PC-3 (cell line): ENCODE data around the gene PPTC7. TPM values are rescaled to one million over a fixed set of nuclear protein-coding genes. Genes with fewer than 3 reads are reported as not detected.

Source experiments
- ATAC-seq: fragments of 200-7000 bp; cut with Tn5 transposase; 2 replicates; pipeline ENCODE4 v1.9.1; 2020; ENCODE audit warnings: mild to moderate bottlenecking, moderate library complexity
- BruUV-seq: library from RNA; stranded (reverse); fragments of 400-500 nt; replicated peaks from 2 replicates; lab custom pipeline; 2021; lab: Mats Ljungman, UMichigan
- CTCF ChIA-PET: fragments of 300-600 bp; sonication (Branson Sonifier 250); formaldehyde crosslinking; loops from one replicate; lab custom pipeline; 2022; ENCODE audit warnings: antibody characterized with exemption; lab: Charles Lee
- POLR2A ChIA-PET: fragments of 300-600 bp; sonication (Branson Sonifier 250); formaldehyde crosslinking; loops from one replicate; lab custom pipeline; 2022; ENCODE audit warnings: antibody characterized with exemption; ENCODE audit not compliant: unreplicated experiment; lab: Charles Lee
- DNase-seq: peaks from one replicate; pipeline ENCODE4 v3.0.0-alpha.2; 2015
- H2AFZ ChIP-seq: fragments of 300-600 bp; sonication (generic); 2 replicates; pipeline ENCODE4 v1.6.0; 2016; ENCODE audit warnings: antibody characterized with exemption, low read length
- H3F3A ChIP-seq: fragments of 300-600 bp; sonication (generic); one replicate; pipeline ENCODE4 v1.6.0; 2017; ENCODE audit warnings: antibody characterized with exemption, low read length, control low read depth, mild to moderate bottlenecking; ENCODE audit not compliant: unreplicated experiment
- H3K27ac ChIP-seq: fragments of 300-600 bp; sonication (generic); 2 replicates; pipeline ENCODE4 v1.5.1; 2016; ENCODE audit warnings: mild to moderate bottlenecking, low read length
- H3K27me3 ChIP-seq: fragments of 300-600 bp; sonication (generic); 2 replicates; pipeline ENCODE4 v1.6.1; 2016; ENCODE audit warnings: low read length, mixed read lengths
- H3K36me3 ChIP-seq: fragments of 300-600 bp; sonication (generic); 2 replicates; pipeline ENCODE4 v1.6.1; 2016; ENCODE audit warnings: low read depth, mixed run types, low read length, mixed read lengths
- H3K4me1 ChIP-seq: fragments of 300-600 bp; sonication (generic); 2 replicates; pipeline ENCODE4 v1.5.1; 2016; ENCODE audit warnings: low read length; ENCODE audit not compliant: insufficient read depth
- H3K4me2 ChIP-seq: fragments of 300-600 bp; sonication (generic); 2 replicates; pipeline ENCODE4 v1.6.0; 2016; ENCODE audit warnings: low read length
- H3K4me3 ChIP-seq: fragments of 300-600 bp; sonication (generic); 2 replicates; pipeline ENCODE4 v1.5.1; 2016; ENCODE audit warnings: mild to moderate bottlenecking, low read length, mixed read lengths
- H3K79me2 ChIP-seq: fragments of 300-600 bp; sonication (generic); 2 replicates; pipeline ENCODE4 v1.6.1; 2017; ENCODE audit warnings: low read length, mixed read lengths
- H3K9ac ChIP-seq: fragments of 300-600 bp; sonication (generic); 2 replicates; pipeline ENCODE4 v1.6.0; 2016; ENCODE audit warnings: mild to moderate bottlenecking, low read length
- H3K9me2 ChIP-seq: fragments of 300-600 bp; sonication (generic); replicated peaks from 2 replicates; pipeline ENCODE4 v1.6.1; 2016; ENCODE audit warnings: mixed run types, low read length, mixed read lengths
- H3K9me3 ChIP-seq: fragments of 300-600 bp; sonication (generic); 2 replicates; pipeline ENCODE4 v1.6.1; 2016; ENCODE audit warnings: low read length, mixed read lengths
- H4K20me1 ChIP-seq: fragments of 300-600 bp; sonication (generic); 2 replicates; pipeline ENCODE4 v1.6.1; 2016; ENCODE audit warnings: low read length, mixed read lengths
- CTCF ChIP-seq: fragments of 300-600 bp; sonication (generic); conservative IDR thresholded peaks from 2 replicates; pipeline ENCODE4 v1.5.1; 2017; ENCODE audit warnings: antibody characterized with exemption, low read depth, mild to moderate bottlenecking, low read length
- EZH2 ChIP-seq: fragments of 300-600 bp; sonication (generic); IDR thresholded peaks from one replicate; pipeline ENCODE4 v1.6.1; 2017; ENCODE audit warnings: antibody characterized with exemption, mild to moderate bottlenecking, low read length; ENCODE audit not compliant: unreplicated experiment
- EZH2phosphoT487 ChIP-seq: fragments of 300-600 bp; sonication (generic); IDR thresholded peaks from 2 replicates; pipeline ENCODE4 v1.6.1; 2018; ENCODE audit warnings: mild to moderate bottlenecking, antibody characterized with exemption, low read length, borderline replicate concordance
- intact Hi-C: fragments of 100-400 bp; cut with micrococcal nuclease; formaldehyde crosslinking; loops from 2 replicates; pipeline ENCODE4 v1.9.0; 2023
- total RNA-seq: library from RNA; depleted of rRNA; stranded (reverse); fragments of >200 nt; gene quantifications from 2 replicates; pipeline ENCODE4 v1.2.3, GENCODE V29; 2014

PPTC7 gene
- total RNA-seq, 1 experiment from 2014 or later, result 9.0 TPM

DNA sequence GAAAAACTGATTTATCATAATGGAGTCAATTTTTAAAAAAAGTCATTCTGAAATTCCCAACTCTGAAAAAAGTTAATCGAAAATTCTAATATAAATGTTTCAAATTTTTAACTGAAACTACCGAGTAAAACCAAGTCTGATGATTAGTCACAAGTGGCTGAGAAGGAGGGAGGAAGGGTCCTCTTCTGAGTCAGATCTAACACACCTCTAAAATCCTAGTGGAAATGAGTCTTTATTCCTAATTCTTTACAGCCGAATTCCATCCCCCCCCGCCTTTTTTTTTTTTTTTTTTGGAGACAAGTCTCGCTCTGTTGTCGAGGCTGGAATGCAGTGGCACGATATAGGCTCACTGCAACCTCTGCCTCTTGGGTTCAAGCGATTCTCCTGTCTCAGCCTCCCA lies 43.1 kb downstream of the PPTC7 start:
- DNase-seq, result peak; percentile 38
- Histone ChIP-seq H3K4me3 (no peak overlapping the region), H3K79me2 (peaks cover 43% of the 10 kb centered on the region), H3K9ac (no peak overlapping the region), H3F3A (peaks cover 4% of the 10 kb centered on the region), H2AFZ (no peak overlapping the region), H3K4me2 (no peak overlapping the region), H3K36me3 (peaks cover 50% of the 10 kb centered on the region), H3K9me3 (no peaks in the 10 kb centered on the region), H3K27me3 (no peaks in the 10 kb centered on the region), H3K4me1 (peaks cover 11% of the 10 kb centered on the region), H3K27ac (no peak overlapping the region), H4K20me1 (no peaks in the 10 kb centered on the region; the same call in 1 of the 2 replicates), H3K9me2 (no peaks in the 10 kb centered on the region)
- no TSS peak for BruUV-seq
- POLR2A ChIA-PET, result no interaction called here
- no peak for TF ChIP-seq EZH2phosphoT487
- TF ChIP-seq EZH2, result no peak
- TF ChIP-seq CTCF, result no peak
- CTCF ChIA-PET, result no interaction called here
- intact Hi-C loops, result no loop called here
- ATAC-seq, result peak; percentile 54

- CTCF ChIA-PET, result no interaction called here
- no peak overlapping the region for H2AFZ ChIP-seq
- H4K20me1 ChIP-seq, result no peaks in the 10 kb centered on the region; the same call in 1 of the 2 replicates
- no peaks in the 10 kb centered on the region for H3F3A ChIP-seq
- no peak overlapping the region for H3K4me2 ChIP-seq
- ATAC-seq, result peak; percentile 57
- peaks cover 9% of the 10 kb centered on the region for H3K4me1 ChIP-seq
- TF ChIP-seq EZH2phosphoT487, result no peak
- no peak overlapping the region for H3K4me3 ChIP-seq
- no peaks in the 10 kb centered on the region for H3K9me2 ChIP-seq
- H3K9me3 ChIP-seq, result no peaks in the 10 kb centered on the region
- no peak overlapping the region for H3K9ac ChIP-seq
- no peak overlapping the region for H3K27ac ChIP-seq
- H3K36me3 ChIP-seq, result peaks cover 48% of the 10 kb centered on the region
- DNase-seq, result no peak
- POLR2A ChIA-PET, result no interaction called here
- intact Hi-C loops, result no loop called here
- H3K79me2 ChIP-seq, result peaks cover 49% of the 10 kb centered on the region
- BruUV-seq, result no TSS peak
- no peaks in the 10 kb centered on the region for H3K27me3 ChIP-seq
Measured at GRCh38 chr12:110538869-110539622, 44.1 kb downstream of the PPTC7 start.

GRCh38 chr12:110537605-110538409 lies 45.3 kb downstream of the PPTC7 start:
- peaks cover 20% of the 10 kb centered on the region for H3K4me1 ChIP-seq
- no peak for DNase-seq
- CTCF ChIA-PET, result interaction anchor here (0.6 kb wide), 1 partner anchor 215 kb away, joined by 3 read pairs; no protein-coding TSS in a partner anchor
- no peaks in the 10 kb centered on the region for H3K9me2 ChIP-seq
- H3K27me3 ChIP-seq, result no peaks in the 10 kb centered on the region
- no peak overlapping the region for H3K9ac ChIP-seq
- POLR2A ChIA-PET, result no interaction called here
- no TSS peak for BruUV-seq
- no peak overlapping the region for H2AFZ ChIP-seq
- ATAC-seq, result no peak
- no peaks in the 10 kb centered on the region for H3F3A ChIP-seq
- H3K79me2 ChIP-seq, result peaks cover 47% of the 10 kb centered on the region
- H4K20me1 ChIP-seq, result peaks cover 5% of the 10 kb centered on the region; the same call in 1 of the 2 replicates
- H3K27ac ChIP-seq, result no peak overlapping the region
- no peak overlapping the region for H3K4me2 ChIP-seq
- no peaks in the 10 kb centered on the region for H3K9me3 ChIP-seq
- intact Hi-C loops, result no loop called here
- no peak overlapping the region for H3K4me3 ChIP-seq
- peaks cover 40% of the 10 kb centered on the region for H3K36me3 ChIP-seq
- no peak for TF ChIP-seq EZH2
- TF ChIP-seq EZH2phosphoT487, result no peak
- TF ChIP-seq CTCF, result no peak
